ENCODE results near the gene PATL1.

Gene PATL1

DNA sequence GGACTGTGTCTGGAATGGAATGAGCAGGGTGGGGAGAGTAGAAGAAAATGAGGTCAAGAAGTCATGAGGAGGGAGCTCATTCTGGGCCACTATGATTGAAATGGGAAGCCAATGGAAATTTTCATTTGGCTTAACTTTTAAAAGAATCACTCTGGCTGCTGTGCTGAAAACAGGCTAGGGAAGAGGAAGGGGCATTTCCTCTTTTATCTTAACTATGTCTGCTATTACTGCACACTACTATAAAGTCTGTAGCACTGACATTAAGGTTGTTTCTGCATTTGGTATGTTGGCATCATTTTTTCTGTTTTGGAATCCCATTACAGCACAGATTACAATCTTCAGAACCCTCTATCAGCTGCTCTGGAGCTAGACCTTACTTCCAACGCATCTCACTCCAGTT, 8.2 kb downstream of the PATL1 start:
- Histone ChIP-seq H3K27me3 (ENCODE audit: insufficient read depth, poor library complexity, severe bottlenecking) (no peaks in the 10 kb centered on the region), H3K27ac (replicated peaks) (0 out of 2 replicates have a peak overlapping the region, but pooled peaks have one; percentile 10), H3K4me3 (replicated peaks; ENCODE audit: insufficient read depth, low read length) (no peak overlapping the region)
- peak; percentile 97 for TF ChIP-seq SPI1 (IDR thresholded peaks at IDR 0.05; ENCODE audit: borderline replicate concordance, low read depth)
- TF ChIP-seq, protein P1, sequence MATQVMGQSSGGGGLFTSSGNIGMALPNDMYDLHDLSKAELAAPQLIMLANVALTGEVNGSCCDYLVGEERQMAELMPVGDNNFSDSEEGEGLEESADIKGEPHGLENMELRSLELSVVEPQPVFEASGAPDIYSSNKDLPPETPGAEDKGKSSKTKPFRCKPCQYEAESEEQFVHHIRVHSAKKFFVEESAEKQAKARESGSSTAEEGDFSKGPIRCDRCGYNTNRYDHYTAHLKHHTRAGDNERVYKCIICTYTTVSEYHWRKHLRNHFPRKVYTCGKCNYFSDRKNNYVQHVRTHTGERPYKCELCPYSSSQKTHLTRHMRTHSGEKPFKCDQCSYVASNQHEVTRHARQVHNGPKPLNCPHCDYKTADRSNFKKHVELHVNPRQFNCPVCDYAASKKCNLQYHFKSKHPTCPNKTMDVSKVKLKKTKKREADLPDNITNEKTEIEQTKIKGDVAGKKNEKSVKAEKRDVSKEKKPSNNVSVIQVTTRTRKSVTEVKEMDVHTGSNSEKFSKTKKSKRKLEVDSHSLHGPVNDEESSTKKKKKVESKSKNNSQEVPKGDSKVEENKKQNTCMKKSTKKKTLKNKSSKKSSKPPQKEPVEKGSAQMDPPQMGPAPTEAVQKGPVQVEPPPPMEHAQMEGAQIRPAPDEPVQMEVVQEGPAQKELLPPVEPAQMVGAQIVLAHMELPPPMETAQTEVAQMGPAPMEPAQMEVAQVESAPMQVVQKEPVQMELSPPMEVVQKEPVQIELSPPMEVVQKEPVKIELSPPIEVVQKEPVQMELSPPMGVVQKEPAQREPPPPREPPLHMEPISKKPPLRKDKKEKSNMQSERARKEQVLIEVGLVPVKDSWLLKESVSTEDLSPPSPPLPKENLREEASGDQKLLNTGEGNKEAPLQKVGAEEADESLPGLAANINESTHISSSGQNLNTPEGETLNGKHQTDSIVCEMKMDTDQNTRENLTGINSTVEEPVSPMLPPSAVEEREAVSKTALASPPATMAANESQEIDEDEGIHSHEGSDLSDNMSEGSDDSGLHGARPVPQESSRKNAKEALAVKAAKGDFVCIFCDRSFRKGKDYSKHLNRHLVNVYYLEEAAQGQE (IDR thresholded peaks at IDR 0.05; ENCODE audit: insufficient replicate concordance, low read depth), result no peak
- peak in 1 of 2 experiments; percentile 18 for DNase-seq (ENCODE audit: low read depth in 1 of 2, low spot score in 1 of 2)

DNA sequence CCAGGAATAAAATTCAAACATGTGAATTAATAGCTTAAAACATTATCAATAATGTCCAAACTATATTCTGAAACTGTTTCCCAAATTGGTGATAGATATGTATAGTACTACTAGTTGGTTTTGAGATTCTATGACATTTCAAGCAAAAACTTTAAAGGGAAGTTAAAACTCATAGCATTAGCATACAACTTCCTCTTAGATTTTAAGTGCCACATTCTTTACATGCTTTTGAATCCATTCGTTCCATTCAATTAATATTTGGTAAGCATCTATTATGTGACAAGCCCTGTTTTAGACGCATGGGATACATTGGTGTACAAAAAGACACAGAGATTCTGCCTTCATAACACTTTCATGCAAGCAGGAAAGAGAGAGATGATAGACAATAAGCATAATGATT, 8.9 kb downstream of the PATL1 start:
- TF ChIP-seq, protein P1 (IDR thresholded peaks at IDR 0.05; ENCODE audit: insufficient replicate concordance, low read depth), result no peak
- TF ChIP-seq POLR2AphosphoS5 (IDR thresholded peaks at IDR 0.05; ENCODE audit: low read depth) (no peak), GABPA (IDR thresholded peaks at IDR 0.05; ENCODE audit: low read depth) (no peak), SPI1 (IDR thresholded peaks at IDR 0.05; ENCODE audit: borderline replicate concordance, low read depth) (no peak)
- TF ChIP-seq, protein P2, sequence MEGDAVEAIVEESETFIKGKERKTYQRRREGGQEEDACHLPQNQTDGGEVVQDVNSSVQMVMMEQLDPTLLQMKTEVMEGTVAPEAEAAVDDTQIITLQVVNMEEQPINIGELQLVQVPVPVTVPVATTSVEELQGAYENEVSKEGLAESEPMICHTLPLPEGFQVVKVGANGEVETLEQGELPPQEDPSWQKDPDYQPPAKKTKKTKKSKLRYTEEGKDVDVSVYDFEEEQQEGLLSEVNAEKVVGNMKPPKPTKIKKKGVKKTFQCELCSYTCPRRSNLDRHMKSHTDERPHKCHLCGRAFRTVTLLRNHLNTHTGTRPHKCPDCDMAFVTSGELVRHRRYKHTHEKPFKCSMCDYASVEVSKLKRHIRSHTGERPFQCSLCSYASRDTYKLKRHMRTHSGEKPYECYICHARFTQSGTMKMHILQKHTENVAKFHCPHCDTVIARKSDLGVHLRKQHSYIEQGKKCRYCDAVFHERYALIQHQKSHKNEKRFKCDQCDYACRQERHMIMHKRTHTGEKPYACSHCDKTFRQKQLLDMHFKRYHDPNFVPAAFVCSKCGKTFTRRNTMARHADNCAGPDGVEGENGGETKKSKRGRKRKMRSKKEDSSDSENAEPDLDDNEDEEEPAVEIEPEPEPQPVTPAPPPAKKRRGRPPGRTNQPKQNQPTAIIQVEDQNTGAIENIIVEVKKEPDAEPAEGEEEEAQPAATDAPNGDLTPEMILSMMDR (IDR thresholded peaks at IDR 0.05; ENCODE audit: insufficient read depth, low read length), result no peak
- no peak overlapping the region for H3K4me3 ChIP-seq (replicated peaks; ENCODE audit: insufficient read depth, low read length)
- no peak for DNase-seq (ENCODE audit: low read depth in 1 of 2, low spot score in 1 of 2)
- H3K27me3 ChIP-seq (ENCODE audit: insufficient read depth, poor library complexity, severe bottlenecking), result no peaks in the 10 kb centered on the region
- no peak overlapping the region for H3K27ac ChIP-seq (replicated peaks)

DNA sequence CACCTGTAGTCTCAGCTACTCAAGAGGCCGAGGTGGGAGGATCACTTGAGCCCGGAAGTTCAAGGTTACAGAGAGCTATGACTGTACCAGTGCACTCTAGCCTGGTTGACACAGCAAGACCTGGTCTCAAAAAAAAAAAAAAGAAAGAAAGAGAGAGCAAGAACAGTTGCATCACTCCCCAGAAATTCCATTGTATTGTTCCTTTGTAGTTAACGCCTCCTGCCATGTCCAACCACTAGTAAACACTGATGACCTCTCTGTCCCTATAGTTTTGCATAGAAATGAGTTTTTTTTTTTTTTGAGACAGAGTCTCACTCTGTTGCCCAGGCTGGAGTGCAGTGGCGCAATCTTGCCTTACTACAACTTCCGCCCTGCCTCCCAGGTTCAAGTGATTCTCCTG, 10.8 kb downstream of the PATL1 start:
- no peak for DNase-seq (ENCODE audit: low read depth in 1 of 2, low spot score in 1 of 2)
- no peak overlapping the region for H3K4me3 ChIP-seq (replicated peaks; ENCODE audit: insufficient read depth, low read length)
- H3K27me3 ChIP-seq (ENCODE audit: insufficient read depth, poor library complexity, severe bottlenecking), result no peaks in the 10 kb centered on the region
- no peak for TF ChIP-seq GABPA (IDR thresholded peaks at IDR 0.05; ENCODE audit: low read depth)
- TF ChIP-seq, protein P2 (IDR thresholded peaks at IDR 0.05; ENCODE audit: insufficient read depth, low read length), result no peak
- no peak for TF ChIP-seq SPI1 (IDR thresholded peaks at IDR 0.05; ENCODE audit: borderline replicate concordance, low read depth)
- TF ChIP-seq, protein P1 (IDR thresholded peaks at IDR 0.05; ENCODE audit: insufficient replicate concordance, low read depth), result no peak
- TF ChIP-seq POLR2AphosphoS5 (IDR thresholded peaks at IDR 0.05; ENCODE audit: low read depth), result no peak
- H3K27ac ChIP-seq (replicated peaks), result no peak overlapping the region

All from HL-60 (cell line).